ENCODE results near the gene GRIN2A. TPM values are rescaled to one million over a fixed set of nuclear protein-coding genes. Genes with fewer than 3 reads are reported as not detected.

Gene GRIN2A
- total RNA-seq, 1 donor from 2014 or later, result not detected

DNA sequence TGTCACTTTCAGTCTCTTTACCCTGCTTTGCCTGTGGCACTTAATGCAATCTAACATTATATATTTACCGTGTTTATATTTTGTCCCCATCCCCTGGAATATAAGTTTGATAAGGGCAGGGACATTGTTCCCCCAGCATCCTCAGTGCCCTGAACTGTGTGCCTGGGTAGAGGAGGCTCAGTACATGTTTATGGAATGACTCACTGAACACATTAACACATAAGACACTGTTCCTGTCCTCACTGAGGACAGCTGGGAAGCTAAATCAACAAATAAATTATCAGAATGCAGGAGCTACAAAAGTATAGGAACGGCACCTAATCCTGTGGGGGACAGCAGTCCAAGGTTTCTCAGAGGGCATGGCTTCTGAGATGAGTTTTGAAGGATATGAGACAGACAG lies 27.8 kb downstream of the GRIN2A start:
- TF ChIP-seq, protein P1, sequence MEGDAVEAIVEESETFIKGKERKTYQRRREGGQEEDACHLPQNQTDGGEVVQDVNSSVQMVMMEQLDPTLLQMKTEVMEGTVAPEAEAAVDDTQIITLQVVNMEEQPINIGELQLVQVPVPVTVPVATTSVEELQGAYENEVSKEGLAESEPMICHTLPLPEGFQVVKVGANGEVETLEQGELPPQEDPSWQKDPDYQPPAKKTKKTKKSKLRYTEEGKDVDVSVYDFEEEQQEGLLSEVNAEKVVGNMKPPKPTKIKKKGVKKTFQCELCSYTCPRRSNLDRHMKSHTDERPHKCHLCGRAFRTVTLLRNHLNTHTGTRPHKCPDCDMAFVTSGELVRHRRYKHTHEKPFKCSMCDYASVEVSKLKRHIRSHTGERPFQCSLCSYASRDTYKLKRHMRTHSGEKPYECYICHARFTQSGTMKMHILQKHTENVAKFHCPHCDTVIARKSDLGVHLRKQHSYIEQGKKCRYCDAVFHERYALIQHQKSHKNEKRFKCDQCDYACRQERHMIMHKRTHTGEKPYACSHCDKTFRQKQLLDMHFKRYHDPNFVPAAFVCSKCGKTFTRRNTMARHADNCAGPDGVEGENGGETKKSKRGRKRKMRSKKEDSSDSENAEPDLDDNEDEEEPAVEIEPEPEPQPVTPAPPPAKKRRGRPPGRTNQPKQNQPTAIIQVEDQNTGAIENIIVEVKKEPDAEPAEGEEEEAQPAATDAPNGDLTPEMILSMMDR (IDR thresholded peaks at IDR 0.05), result no peak
- Mint-ChIP-seq H3K9me3 (ENCODE audit: low read depth) (no peaks in the 10 kb centered on the region), H3K36me3 (ENCODE audit: low read depth) (no peaks in the 10 kb centered on the region), H3K27me3 (ENCODE audit: low read depth) (no peaks in the 10 kb centered on the region), H3K4me3 (ENCODE audit: unreplicated experiment) (no peak overlapping the region), H3K4me1 (ENCODE audit: low read depth) (no peaks in the 10 kb centered on the region), H3K27ac (ENCODE audit: unreplicated experiment) (no peak overlapping the region)
- DNase-seq (ENCODE audit: low spot score), result no peak

DNA sequence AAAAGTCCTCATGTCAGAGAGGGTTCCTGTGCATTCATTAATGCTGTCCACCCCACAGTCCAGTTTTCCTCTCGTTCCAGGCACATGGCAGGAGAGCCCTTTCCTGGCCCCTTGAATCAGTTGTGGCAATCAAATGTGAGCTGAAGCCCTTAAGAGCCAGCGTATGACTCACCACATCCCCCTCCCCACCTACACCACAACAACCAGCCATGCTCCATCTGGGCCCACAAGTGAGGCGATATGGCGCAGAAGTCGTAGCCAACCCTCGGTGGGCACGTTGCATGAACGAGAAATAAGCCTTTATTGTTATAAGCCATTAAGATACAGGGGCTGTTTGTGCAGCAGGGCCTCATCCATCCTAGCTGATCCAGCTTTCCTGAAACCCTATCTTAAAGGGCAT lies 28.2 kb downstream of the GRIN2A start:
- Mint-ChIP-seq H3K36me3 (ENCODE audit: low read depth) (no peaks in the 10 kb centered on the region), H3K27me3 (ENCODE audit: low read depth) (no peaks in the 10 kb centered on the region), H3K9me3 (ENCODE audit: low read depth) (no peaks in the 10 kb centered on the region), H3K4me3 (ENCODE audit: unreplicated experiment) (no peak overlapping the region), H3K27ac (ENCODE audit: unreplicated experiment) (no peak overlapping the region), H3K4me1 (ENCODE audit: low read depth) (no peaks in the 10 kb centered on the region)
- DNase-seq (ENCODE audit: low spot score), result no peak
- TF ChIP-seq, protein P1 (IDR thresholded peaks at IDR 0.05), result no peak

DNA sequence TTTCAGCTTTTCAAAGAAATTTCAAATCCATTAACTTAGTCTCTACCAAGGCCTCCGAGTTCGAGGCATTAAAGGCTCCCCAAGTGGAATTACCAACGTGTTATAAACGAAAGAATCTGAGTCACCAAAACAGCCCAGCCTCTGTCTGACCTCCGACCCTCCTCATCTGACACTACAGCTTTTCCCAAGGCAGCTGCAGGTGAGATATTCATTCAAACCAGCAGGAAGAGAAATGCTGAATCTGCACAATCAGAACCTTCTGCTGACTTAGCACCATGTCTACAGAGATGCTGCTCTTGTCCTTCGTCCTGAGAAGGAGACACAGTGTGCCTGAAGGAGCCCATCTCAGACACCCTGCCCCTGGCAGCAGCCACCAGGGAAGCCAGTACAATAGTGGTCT lies 30.5 kb downstream of the GRIN2A start:
- Mint-ChIP-seq H3K36me3 (ENCODE audit: low read depth) (no peaks in the 10 kb centered on the region), H3K9me3 (ENCODE audit: low read depth) (no peaks in the 10 kb centered on the region), H3K27me3 (ENCODE audit: low read depth) (no peaks in the 10 kb centered on the region), H3K4me1 (ENCODE audit: low read depth) (no peaks in the 10 kb centered on the region), H3K4me3 (ENCODE audit: unreplicated experiment) (no peak overlapping the region), H3K27ac (ENCODE audit: unreplicated experiment) (no peak overlapping the region)
- no peak for DNase-seq (ENCODE audit: low spot score)
- TF ChIP-seq, protein P1 (IDR thresholded peaks at IDR 0.05), result no peak

DNA sequence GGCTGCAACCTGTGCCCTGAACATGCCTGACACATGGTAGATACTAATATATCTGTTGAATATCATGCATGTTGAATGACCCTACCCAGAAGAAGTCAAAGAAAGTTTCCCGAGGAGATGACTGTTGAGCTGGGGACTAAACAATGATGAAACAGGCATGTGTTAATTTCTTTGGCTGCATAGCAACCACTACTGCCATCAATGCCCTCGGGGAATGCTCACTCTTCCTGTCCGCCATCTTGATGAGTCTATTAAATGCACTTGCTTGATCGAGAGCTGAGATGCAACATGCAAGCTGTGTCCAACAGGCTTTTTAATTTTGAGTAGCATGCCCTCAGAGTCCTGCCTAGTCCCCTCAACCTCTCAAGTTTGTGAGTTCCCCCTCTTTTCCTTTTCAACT lies 31.3 kb downstream of the GRIN2A start:
- Mint-ChIP-seq H3K4me1 (ENCODE audit: low read depth) (no peaks in the 10 kb centered on the region), H3K36me3 (ENCODE audit: low read depth) (no peaks in the 10 kb centered on the region), H3K9me3 (ENCODE audit: low read depth) (no peaks in the 10 kb centered on the region), H3K4me3 (ENCODE audit: unreplicated experiment) (no peak overlapping the region), H3K27ac (ENCODE audit: unreplicated experiment) (no peak overlapping the region), H3K27me3 (ENCODE audit: low read depth) (no peaks in the 10 kb centered on the region)
- DNase-seq (ENCODE audit: low spot score), result no peak
- TF ChIP-seq, protein P1 (IDR thresholded peaks at IDR 0.05), result no peak

DNA sequence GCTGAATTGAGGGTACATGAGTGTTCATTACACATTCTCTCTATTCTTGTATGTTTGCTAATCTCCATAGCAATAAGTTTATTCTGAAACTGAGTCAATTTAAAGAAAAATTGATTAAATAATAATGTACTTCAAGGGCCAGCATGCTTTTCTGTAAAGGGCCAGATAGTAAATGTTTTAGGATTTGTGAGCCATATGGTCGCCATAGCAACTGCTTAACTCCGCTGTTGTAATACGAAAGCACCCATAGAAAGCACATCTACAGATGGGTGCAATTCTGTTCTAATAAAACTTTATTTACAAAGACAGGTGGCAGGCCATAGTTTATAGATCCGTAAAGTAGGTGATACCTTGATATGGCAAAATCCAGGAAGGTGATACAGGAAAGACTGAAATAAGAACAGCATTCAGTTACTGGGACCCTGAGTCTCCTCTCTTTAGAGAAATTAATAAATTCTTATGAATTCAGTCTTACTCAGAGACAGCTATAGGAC lies 36.6 kb downstream of the GRIN2A start:
- DNase-seq (ENCODE audit: low spot score), result no peak
- H3K36me3 Mint-ChIP-seq (ENCODE audit: low read depth), result no peaks in the 10 kb centered on the region
- H3K9me3 Mint-ChIP-seq (ENCODE audit: low read depth), result peaks cover 8% of the 10 kb centered on the region
- TF ChIP-seq, protein P1 (IDR thresholded peaks at IDR 0.05), result no peak
- no peak overlapping the region for H3K27ac Mint-ChIP-seq (ENCODE audit: unreplicated experiment)
- no peaks in the 10 kb centered on the region for H3K4me1 Mint-ChIP-seq (ENCODE audit: low read depth)
- H3K27me3 Mint-ChIP-seq (ENCODE audit: low read depth), result no peaks in the 10 kb centered on the region
- no peak overlapping the region for H3K4me3 Mint-ChIP-seq (ENCODE audit: unreplicated experiment)

All from chondrocyte (in vitro differentiated cells).